HG03025 (cell line): ENCODE data around the gene ITM2C.

Experiments
- ATAC-seq: cut with Tn5 transposase; IDR thresholded peaks from one replicate; pipeline ENCODE4 v1.9.1; 2021; ENCODE audit warnings: mild to moderate bottlenecking, moderate library complexity; ENCODE audit not compliant: unreplicated experiment, low FRiP score

Gene ITM2C

GRCh38 chr2:230849633-230850357 lies 14.9 kb upstream of the ITM2C start:
- no peak for ATAC-seq

GRCh38 chr2:230850358-230850658 lies 14.4 kb upstream of the ITM2C start:
- ATAC-seq, result no peak

GRCh38 chr2:230852113-230852512 lies 12.6 kb upstream of the ITM2C start:
- ATAC-seq, result no peak

GRCh38 chr2:230861552-230862255 lies 3.0 kb upstream of the ITM2C start:
- no peak for ATAC-seq

- no peak for ATAC-seq
Observed at GRCh38 chr2:230862292-230862691, 2.5 kb upstream of the ITM2C start.

GRCh38 chr2:230863031-230863430 lies 1.7 kb upstream of the ITM2C start:
- no peak for ATAC-seq

- ATAC-seq, result no peak
Observed at GRCh38 chr2:230863442-230864121, 1.2 kb upstream of the ITM2C start.

GRCh38 chr2:230864122-230864604 lies 579 bp upstream of the ITM2C start:
- no peak for ATAC-seq

GRCh38 chr2:230865307-230865765 lies 594 bp downstream of the ITM2C start:
- no peak for ATAC-seq

- ATAC-seq, result no peak
Observed at GRCh38 chr2:230865766-230866755, 1.3 kb downstream of the ITM2C start.

- no peak for ATAC-seq
Observed at GRCh38 chr2:230866756-230867523, 2.2 kb downstream of the ITM2C start.

GRCh38 chr2:230868161-230868946 lies 3.6 kb downstream of the ITM2C start:
- no peak for ATAC-seq

- ATAC-seq, result no peak
Observed at GRCh38 chr2:230868947-230869913, 4.5 kb downstream of the ITM2C start.

GRCh38 chr2:230869914-230870543 lies 5.3 kb downstream of the ITM2C start:
- ATAC-seq, result no peak

GRCh38 chr2:230870544-230871360 lies 6.0 kb downstream of the ITM2C start:
- no peak for ATAC-seq
